ENCODE measurements around the gene COL15A1.

DNA sequence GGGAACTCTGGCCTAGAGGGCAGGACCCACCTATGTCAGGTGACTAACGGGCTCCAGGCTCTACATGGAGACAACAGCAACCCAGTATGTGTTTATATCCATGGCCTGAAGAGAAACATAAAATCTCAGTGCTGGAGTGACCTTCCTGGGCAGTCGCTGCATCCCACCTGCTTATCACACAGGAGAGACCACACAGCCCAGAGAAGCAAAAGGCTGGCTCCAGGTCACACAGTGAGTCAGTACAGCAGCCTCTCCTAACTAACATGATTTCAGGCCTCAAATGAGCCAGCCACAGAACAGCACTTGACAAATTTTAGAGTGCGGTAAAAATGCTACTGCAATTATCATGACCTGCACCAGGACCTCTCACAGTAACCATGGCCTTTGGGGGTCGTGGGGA is 107.2 kb downstream of the COL15A1 start:
- TF ChIP-seq, protein P1, sequence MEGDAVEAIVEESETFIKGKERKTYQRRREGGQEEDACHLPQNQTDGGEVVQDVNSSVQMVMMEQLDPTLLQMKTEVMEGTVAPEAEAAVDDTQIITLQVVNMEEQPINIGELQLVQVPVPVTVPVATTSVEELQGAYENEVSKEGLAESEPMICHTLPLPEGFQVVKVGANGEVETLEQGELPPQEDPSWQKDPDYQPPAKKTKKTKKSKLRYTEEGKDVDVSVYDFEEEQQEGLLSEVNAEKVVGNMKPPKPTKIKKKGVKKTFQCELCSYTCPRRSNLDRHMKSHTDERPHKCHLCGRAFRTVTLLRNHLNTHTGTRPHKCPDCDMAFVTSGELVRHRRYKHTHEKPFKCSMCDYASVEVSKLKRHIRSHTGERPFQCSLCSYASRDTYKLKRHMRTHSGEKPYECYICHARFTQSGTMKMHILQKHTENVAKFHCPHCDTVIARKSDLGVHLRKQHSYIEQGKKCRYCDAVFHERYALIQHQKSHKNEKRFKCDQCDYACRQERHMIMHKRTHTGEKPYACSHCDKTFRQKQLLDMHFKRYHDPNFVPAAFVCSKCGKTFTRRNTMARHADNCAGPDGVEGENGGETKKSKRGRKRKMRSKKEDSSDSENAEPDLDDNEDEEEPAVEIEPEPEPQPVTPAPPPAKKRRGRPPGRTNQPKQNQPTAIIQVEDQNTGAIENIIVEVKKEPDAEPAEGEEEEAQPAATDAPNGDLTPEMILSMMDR (conservative IDR thresholded peaks at IDR 0.05; ENCODE audit: low read depth, low read length) = no peak
- no peak for TF ChIP-seq EZH2 (IDR thresholded peaks at IDR 0.05; ENCODE audit: borderline replicate concordance, low read depth, low read length, poor library complexity, severe bottlenecking)

Data from A673 (cell line).